HEK293T (cell line): ENCODE results near the gene MCF2.

ENCODE experiments used
- BHLHE40 ChIP-seq: fragments of 450-650 bp; IDR thresholded peaks from 2 replicates; pipeline ENCODE4 v1.6.1; 2016; ENCODE audit warnings: mild to moderate bottlenecking, moderate library complexity, borderline replicate concordance
- CTBP1 ChIP-seq: fragments of 450-650 bp; IDR thresholded peaks from 2 replicates; pipeline ENCODE4 v1.6.1; 2016; ENCODE audit warnings: borderline replicate concordance
- FOXA1 ChIP-seq: fragments of 450-650 bp; IDR thresholded peaks from 2 replicates; pipeline ENCODE4 v1.6.1; 2016; ENCODE audit warnings: mild to moderate bottlenecking
- FOXK2 ChIP-seq: fragments of 450-650 bp; IDR thresholded peaks from 2 replicates; pipeline ENCODE4 v1.6.1; 2016; ENCODE audit warnings: mild to moderate bottlenecking
- FOXM1 ChIP-seq: fragments of 450-650 bp; IDR thresholded peaks from 2 replicates; pipeline ENCODE4 v1.6.1; 2017; ENCODE audit warnings: mild to moderate bottlenecking, borderline replicate concordance
- HDGF ChIP-seq: fragments of 450-650 bp; IDR thresholded peaks from 2 replicates; pipeline ENCODE4 v1.6.1; 2017; ENCODE audit warnings: antibody characterized with exemption, borderline replicate concordance
- L3MBTL2 ChIP-seq: fragments of 450-650 bp; conservative IDR thresholded peaks from 2 replicates; pipeline ENCODE4 v1.6.1; 2016; ENCODE audit warnings: mild to moderate bottlenecking
- LEF1 ChIP-seq: fragments of 450-650 bp; IDR thresholded peaks from 2 replicates; pipeline ENCODE4 v1.6.1; 2017; ENCODE audit warnings: mild to moderate bottlenecking, borderline replicate concordance
- SP1 ChIP-seq: fragments of 450-650 bp; IDR thresholded peaks from 2 replicates; pipeline ENCODE4 v1.6.1; 2017
- SUZ12 ChIP-seq: fragments of 450-650 bp; IDR thresholded peaks from 2 replicates; pipeline ENCODE4 v1.6.1; 2016; ENCODE audit warnings: mild to moderate bottlenecking
- TARDBP ChIP-seq: fragments of 450-650 bp; IDR thresholded peaks from 2 replicates; pipeline ENCODE4 v1.6.1; 2016
- ZNF384 ChIP-seq: fragments of 450-650 bp; IDR thresholded peaks from 2 replicates; pipeline ENCODE4 v1.6.1; 2016

DNA sequence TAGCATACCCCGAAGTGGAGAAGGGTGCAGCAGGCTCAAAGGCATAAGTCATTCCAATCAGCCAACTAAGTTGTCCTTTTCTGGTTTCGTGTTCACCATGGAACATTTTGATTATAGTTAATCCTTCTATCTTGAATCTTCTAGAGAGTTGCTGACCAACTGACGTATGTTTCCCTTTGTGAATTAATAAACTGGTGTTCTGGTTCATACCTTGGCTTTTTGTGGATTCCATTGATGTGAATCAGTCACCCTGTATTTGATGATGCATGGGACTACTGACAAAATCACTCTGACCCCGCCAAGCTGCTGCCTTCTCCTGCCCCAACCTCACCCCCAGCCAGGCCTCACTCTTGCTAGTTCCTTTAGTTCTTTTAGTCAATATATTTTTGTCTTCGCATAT lies 144.7 kb downstream of the MCF2 start:
- TF ChIP-seq LEF1 = no peak
- no peak for TF ChIP-seq FOXK2
- no peak for TF ChIP-seq SP1
- no peak for TF ChIP-seq ZNF384
- no peak for TF ChIP-seq CTBP1
- no peak for TF ChIP-seq FOXA1
- no peak for TF ChIP-seq SUZ12
- TF ChIP-seq TARDBP = no peak
- TF ChIP-seq L3MBTL2 = no peak
- no peak for TF ChIP-seq BHLHE40
- no peak for TF ChIP-seq HDGF
- TF ChIP-seq FOXM1 = no peak
